ENCODE results near the gene SIN3B. TPM values are rescaled to one million over a fixed set of nuclear protein-coding genes. Genes with fewer than 3 reads are reported as not detected.

SIN3B gene
- total and polyA plus RNA-seq, 2 of the 13 experiments (the other 11 are each of a cell fraction or from before 2014, with no cell fraction given), result 12.9 to 25.7 TPM

GRCh38 chr19:16892868-16893685 lies 63.9 kb downstream of the SIN3B start:
- intact Hi-C loops (cut with micrococcal nuclease; ENCODE audit: unreplicated experiment) (no loop called here), in situ Hi-C loops (cut with HindIII; ENCODE audit: extremely low pct_ligation_motif_present, low pct_unique_long_range_greater_than_20kb) (no loop called here)
- no peak for DNase-seq (ENCODE audit: low spot score)
- FAIRE-seq, result no peak
- no peaks in the 10 kb centered on the region for H3K9me3 ChIP-seq (ENCODE audit: low read length)
- H3K9ac ChIP-seq (ENCODE audit: insufficient read depth, low read depth, low read length), result 0 out of 2 replicates have a peak overlapping the region, but pooled peaks have one; percentile 43
- H3K79me2 ChIP-seq (ENCODE audit: insufficient read depth, low read length), result no peaks in the 10 kb centered on the region
- no peaks in the 10 kb centered on the region for H3K36me3 ChIP-seq (replicated peaks in 1 of 2; ENCODE audit: control insufficient read depth in 1 of 2, insufficient read depth in 2 of 2, low read length in 2 of 2)
- peaks cover 4 to 42% of the 10 kb centered on the region in 2 experiments; a peak in 4 of 5 replicates for H3K27me3 ChIP-seq (ENCODE audit: control insufficient read depth in 1 of 2, insufficient read depth in 2 of 2, low read length in 2 of 2)
- no peak overlapping the region for H3K27ac ChIP-seq (ENCODE audit: extremely low read length, insufficient read depth, low read length)
- peaks cover 51% of the 10 kb centered on the region for H3K4me1 ChIP-seq (ENCODE audit: insufficient read depth, low read length)
- H3K4me2 ChIP-seq (ENCODE audit: low read depth, low read length), result peak overlapping the region; percentile 77
- 21% methylated on average over 9 of the region's 19 CpGs for whole genome bisulfite sequencing (ENCODE audit: low lambda C conversion rate)
- CTCF ChIA-PET (ENCODE audit: low intra/inter-chr PET ratio, low total read pairs), result no interaction called here
- H3K4me3 ChIP-seq (replicated peaks in 1 of 3; ENCODE audit: insufficient read depth in 1 of 3, low read depth in 2 of 3, low read length in 3 of 3), result peak overlapping the region in 2 of 3 experiments; percentile 34 to 55; a peak in 3 of 6 replicates
- no TSS peak for BruUV-seq (replicated peaks)
- H2AFZ ChIP-seq (ENCODE audit: low read length), result no peak overlapping the region
- no peaks in the 10 kb centered on the region for H4K20me1 ChIP-seq (ENCODE audit: insufficient read depth, low read length)
- no peak for ATAC-seq
- POLR2A ChIA-PET, result no interaction called here
- TF ChIP-seq MTERF4 (CRISPR knock-in tag; IDR thresholded peaks at IDR 0.05) (0 out of 2 replicates have a peak, but pooled peaks have one; percentile 11), HIC2 (CRISPR knock-in tag; IDR thresholded peaks at IDR 0.05; ENCODE audit: low read depth) (peak; percentile 36; the same call in 1 of the 2 replicates), ZNF766 (CRISPR knock-in tag; IDR thresholded peaks at IDR 0.05; ENCODE audit: borderline replicate concordance) (no peak), ZFP36L1 (CRISPR knock-in tag; IDR thresholded peaks at IDR 0.05) (no peak), PITX1 (CRISPR knock-in tag; IDR thresholded peaks at IDR 0.05) (0 out of 2 replicates have a peak, but pooled peaks have one; percentile 23), THAP11 (CRISPR knock-in tag; IDR thresholded peaks at IDR 0.05) (no peak), NR0B2 (CRISPR knock-in tag; IDR thresholded peaks at IDR 0.05) (no peak), RXRB (CRISPR knock-in tag; IDR thresholded peaks at IDR 0.05; ENCODE audit: borderline replicate concordance) (no peak), ZNF407 (CRISPR knock-in tag; IDR thresholded peaks at IDR 0.05; ENCODE audit: not compliant biosample characterization) (no peak), HOXA7 (CRISPR knock-in tag; IDR thresholded peaks at IDR 0.05) (no peak), ZBTB3 (CRISPR knock-in tag; IDR thresholded peaks at IDR 0.05; ENCODE audit: borderline replicate concordance, low read depth) (no peak)
